ENCODE results near the gene CHTF18. TPM values are rescaled to one million over a fixed set of nuclear protein-coding genes. Genes with fewer than 3 reads are reported as not detected.

Gene CHTF18
- total and polyA plus RNA-seq, 9 of the 15 experiments (the other 6 are each of a cell fraction or from before 2014, with no cell fraction given), result 2.5 to 123 (median 17.0) TPM

- peak; percentile 34 for TF ChIP-seq PBX2 (CRISPR knock-in tag; IDR thresholded peaks at IDR 0.05; ENCODE audit: low read depth)
- TF ChIP-seq PBX2 (tag; conservative IDR thresholded peaks at IDR 0.05; ENCODE audit: low read depth), result no peak
- TF ChIP-seq, protein P1, sequence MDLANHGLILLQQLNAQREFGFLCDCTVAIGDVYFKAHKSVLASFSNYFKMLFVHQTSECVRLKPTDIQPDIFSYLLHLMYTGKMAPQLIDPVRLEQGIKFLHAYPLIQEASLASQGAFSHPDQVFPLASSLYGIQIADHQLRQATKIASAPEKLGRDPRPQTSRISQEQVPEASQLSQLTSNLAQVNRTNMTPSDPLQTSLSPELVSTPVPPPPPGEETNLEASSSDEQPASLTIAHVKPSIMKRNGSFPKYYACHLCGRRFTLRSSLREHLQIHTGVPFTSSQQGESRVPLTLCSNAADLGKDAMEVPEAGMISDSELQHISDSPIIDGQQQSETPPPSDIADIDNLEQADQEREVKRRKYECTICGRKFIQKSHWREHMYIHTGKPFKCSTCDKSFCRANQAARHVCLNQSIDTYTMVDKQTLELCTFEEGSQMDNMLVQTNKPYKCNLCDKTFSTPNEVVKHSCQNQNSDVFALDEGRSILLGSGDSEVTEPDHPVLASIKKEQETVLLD (IDR thresholded peaks at IDR 0.05), result peak; percentile 73
- TF ChIP-seq, protein P2, sequence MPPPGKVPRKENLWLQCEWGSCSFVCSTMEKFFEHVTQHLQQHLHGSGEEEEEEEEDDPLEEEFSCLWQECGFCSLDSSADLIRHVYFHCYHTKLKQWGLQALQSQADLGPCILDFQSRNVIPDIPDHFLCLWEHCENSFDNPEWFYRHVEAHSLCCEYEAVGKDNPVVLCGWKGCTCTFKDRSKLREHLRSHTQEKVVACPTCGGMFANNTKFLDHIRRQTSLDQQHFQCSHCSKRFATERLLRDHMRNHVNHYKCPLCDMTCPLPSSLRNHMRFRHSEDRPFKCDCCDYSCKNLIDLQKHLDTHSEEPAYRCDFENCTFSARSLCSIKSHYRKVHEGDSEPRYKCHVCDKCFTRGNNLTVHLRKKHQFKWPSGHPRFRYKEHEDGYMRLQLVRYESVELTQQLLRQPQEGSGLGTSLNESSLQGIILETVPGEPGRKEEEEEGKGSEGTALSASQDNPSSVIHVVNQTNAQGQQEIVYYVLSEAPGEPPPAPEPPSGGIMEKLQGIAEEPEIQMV (tag; conservative IDR thresholded peaks at IDR 0.05; ENCODE audit: low read depth), result peak; percentile 98
- peak; percentile 92; the same call in 1 of the 2 replicates for TF ChIP-seq NCOA6 (IDR thresholded peaks at IDR 0.05)
- peak; percentile 57; the same call in 1 of the 2 replicates for TF ChIP-seq CREB3L1 (IDR thresholded peaks at IDR 0.05; ENCODE audit: borderline replicate concordance, low read depth)
- 0 out of 2 replicates have a peak, but pooled peaks have one; percentile 10 for TF ChIP-seq GATAD2B (IDR thresholded peaks at IDR 0.05; ENCODE audit: borderline replicate concordance)
- peak; percentile 44; the same call in 1 of the 2 replicates for TF ChIP-seq C11orf30 (IDR thresholded peaks at IDR 0.05; ENCODE audit: low read depth)
- TF ChIP-seq BHLHE40 (IDR thresholded peaks at IDR 0.05; ENCODE audit: low read length), result peak; percentile 59
- peak; percentile 90 for TF ChIP-seq CXXC5 (CRISPR knock-in tag; IDR thresholded peaks at IDR 0.05)
- TF ChIP-seq SP2 (IDR thresholded peaks at IDR 0.05; ENCODE audit: extremely low read depth, low read depth, low read length, poor library complexity, severe bottlenecking), result peak; percentile 56
- peak; percentile 45; the same call in 1 of the 2 replicates for TF ChIP-seq ZBTB7A (IDR thresholded peaks at IDR 0.05; ENCODE audit: borderline replicate concordance, control insufficient read depth, low read depth, low read length)
- TF ChIP-seq EP400 (IDR thresholded peaks at IDR 0.05), result peak; percentile 65; the same call in 1 of the 2 replicates
- peak in 1 of 2 experiments; percentile 86; a peak in 2 of 4 replicates for TF ChIP-seq MLLT1 (IDR thresholded peaks at IDR 0.05)
- peak; percentile 27; the same call in 1 of the 2 replicates for TF ChIP-seq JUN (IDR thresholded peaks at IDR 0.05; ENCODE audit: borderline replicate concordance, low read depth, low read length)
- TF ChIP-seq JUN (CRISPR knock-in tag; IDR thresholded peaks at IDR 0.05; ENCODE audit: borderline replicate concordance), result no peak
- TF ChIP-seq KDM2B (CRISPR knock-in tag; IDR thresholded peaks at IDR 0.05), result peak; percentile 70; the same call in 1 of the 2 replicates
- peak; percentile 48 for TF ChIP-seq PHF20 (IDR thresholded peaks at IDR 0.05; ENCODE audit: partially characterized antibody)
Observed at GRCh38 chr16:788399-789126, at the start of gene CHTF18 (continued).
